SIG-M5 treated with dmso at 0.1 percent for 504 hours (cell line): ENCODE results near the gene MTCP1.
A peak's percentile ranks its signal among the peaks of the same experiment; 100 is the strongest.

Experiments used
- DNase-seq: peaks from one replicate; lab custom pipeline; 2025; ENCODE audit not compliant: unreplicated experiment; lab: John Stamatoyannopoulos, UW

MTCP1 gene

DNA sequence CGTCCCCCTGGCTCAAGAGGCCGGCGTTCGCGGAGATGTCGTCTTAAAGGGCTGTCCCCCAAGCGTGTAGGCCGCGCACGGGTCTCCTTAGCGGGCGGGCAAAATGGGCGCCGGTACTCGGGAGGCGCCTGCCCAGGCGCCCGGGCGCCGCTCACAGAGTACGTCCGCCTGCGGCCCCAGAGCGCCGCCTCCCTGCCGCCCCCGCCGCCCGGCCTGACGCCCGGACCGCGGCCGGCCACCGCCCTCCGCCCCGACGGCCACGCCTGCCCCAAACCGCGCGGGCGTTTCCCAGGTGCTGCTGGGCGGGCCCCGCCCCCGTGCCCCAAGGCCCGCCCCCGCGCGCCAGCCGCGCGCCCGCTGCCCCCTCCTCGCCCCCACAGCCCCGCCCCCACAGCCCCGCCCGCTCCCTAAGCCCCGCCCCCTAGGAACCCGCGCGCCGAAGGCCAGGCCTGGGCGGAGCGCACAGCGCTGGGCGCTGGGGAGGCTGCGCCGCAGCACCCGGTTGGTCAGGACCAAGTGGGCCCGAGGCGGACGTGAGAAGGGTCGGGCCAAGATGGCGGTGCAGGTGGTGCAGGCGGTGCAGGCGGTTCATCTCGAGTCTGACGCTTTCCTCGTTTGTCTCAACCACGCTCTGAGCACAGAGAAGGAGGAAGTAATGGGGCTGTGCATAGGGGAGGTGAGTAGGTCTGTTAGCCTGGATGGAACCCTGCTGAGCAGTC lies at the start of gene MTCP1, which contains the start of the genes BRCC3 and CMC4:
Gene MTCP1 (minus strand): TSS at position 162 of the 719 bp plus-strand sequence. CDS start 5,126 bp downstream, outside the sequence.
Gene BRCC3 (plus strand): TSS at position 534 of the 719 bp plus-strand sequence. CDS start 20 bp downstream, at position 554.
Gene CMC4 (minus strand): TSS at position 162 of the 719 bp plus-strand sequence. CDS start 7,113 bp downstream, outside the sequence.
- DNase-seq, result peak; percentile 75

GRCh38 chrX:155115174-155115819 lies 44.4 kb upstream of the MTCP1 start:
- no peak for DNase-seq

GRCh38 chrX:155113097-155113496 lies 42.2 kb upstream of the MTCP1 start:
- no peak for DNase-seq

DNA sequence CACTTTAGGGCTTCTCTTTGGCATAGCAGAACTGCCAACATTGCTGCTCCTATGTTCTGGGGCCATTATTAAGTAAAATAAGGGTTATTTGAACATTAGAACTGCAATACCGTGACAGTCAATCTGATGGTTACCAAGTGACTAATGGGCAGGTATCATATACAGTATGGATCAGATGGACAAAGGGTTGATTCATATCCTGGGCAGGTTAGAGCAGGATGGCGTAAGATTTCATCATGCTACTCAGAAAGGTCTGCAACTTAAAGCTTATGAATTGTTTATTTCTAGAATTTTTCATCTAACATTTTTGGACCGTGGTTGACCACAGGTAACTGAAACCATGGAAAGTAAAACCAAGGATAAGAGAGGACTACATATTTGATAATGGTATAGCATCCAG lies 41.2 kb upstream of the MTCP1 start:
- no peak for DNase-seq

GRCh38 chrX:155108427-155108826 lies 37.5 kb upstream of the MTCP1 start:
- no peak for DNase-seq

DNA sequence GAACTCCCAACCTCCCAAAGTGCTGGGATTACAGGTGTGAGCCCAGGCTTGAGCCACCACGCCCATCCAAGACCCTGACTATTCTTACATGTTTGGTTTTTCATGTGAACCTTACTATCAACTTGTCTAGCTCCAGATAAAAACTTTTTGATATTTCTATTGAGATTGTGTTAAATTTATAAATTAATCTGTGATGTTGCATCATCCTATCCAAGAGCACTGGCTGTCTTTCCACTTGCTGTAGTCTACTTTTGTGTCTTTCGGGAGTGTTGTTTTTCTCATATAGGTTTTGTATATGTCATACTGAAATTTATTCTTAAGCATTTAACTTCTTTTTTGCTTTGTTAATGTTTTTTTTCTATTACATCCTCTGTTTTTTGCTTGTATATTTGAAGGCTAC lies 35.0 kb upstream of the MTCP1 start:
- no peak for DNase-seq

- DNase-seq, result peak; percentile 14
Measured at GRCh38 chrX:155094468-155095061, 23.6 kb upstream of the MTCP1 start.

- DNase-seq, result no peak
Measured at GRCh38 chrX:155086961-155087735, 16.2 kb upstream of the MTCP1 start.

GRCh38 chrX:155086202-155086840 lies 15.4 kb upstream of the MTCP1 start:
- DNase-seq, result no peak

DNA sequence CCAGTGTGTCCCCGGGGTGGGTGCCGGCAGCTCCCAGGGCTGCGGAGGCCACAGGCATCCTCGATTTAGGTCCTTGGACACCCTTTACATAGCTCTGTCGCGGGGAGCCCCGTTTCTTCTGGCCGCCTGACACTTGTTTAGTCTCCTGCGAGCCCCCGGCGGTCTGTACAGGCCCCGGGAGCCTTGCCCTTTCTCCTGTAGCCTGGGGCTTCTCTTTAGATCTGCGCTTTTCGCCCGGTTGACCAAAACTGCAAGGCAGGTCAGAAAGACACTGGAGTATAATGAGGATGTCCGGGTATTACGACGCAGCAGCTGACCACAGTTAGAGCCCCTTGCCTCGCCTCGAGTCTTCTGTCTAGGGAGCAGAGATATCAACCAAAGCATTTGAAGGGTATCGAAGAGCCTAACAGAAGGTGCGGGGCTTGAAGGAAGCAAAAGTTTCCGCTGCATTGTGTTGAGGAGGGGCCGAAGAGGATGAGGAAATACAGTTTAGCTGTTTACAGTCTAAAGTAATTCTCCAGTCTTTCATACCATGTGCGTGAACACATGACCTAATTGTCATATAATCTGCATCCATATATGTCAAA lies 851 bp upstream of the MTCP1 start:
- no peak for DNase-seq

DNA sequence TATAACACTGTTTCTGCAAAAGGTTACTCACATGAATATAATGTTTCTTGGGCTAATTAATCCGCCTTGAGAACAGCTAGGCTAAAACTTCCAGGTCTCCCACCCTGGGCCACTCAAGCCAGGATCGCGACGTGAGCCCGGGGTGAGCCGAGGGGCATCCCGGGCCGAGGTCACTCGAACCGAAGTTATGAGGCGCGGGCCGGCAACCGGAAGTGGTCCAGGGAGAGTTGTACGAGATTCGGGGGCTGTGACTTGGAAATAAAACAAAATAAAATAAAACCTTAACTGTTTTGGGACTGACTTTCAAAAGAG lies 317 bp downstream of the MTCP1 start:
- DNase-seq, result no peak

DNA sequence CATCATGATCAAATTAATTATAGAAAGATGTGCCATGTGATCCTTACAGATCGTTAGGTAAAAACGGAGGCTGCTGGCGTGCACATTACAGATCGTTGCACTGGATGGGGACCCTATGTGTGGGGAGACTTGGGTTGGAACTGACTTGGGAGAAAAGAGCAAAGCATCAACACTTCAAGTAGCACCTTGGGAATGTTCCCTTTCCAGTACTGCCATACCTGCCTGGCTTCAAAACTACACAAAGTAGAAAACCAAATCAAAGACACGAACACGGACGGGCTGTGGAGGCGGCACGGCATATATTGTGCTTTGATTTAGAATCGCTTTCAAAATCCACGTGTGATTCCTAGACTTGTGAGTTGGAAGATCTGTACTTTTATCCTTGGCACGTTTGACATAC lies 898 bp downstream of the MTCP1 start:
- no peak for DNase-seq

DNA sequence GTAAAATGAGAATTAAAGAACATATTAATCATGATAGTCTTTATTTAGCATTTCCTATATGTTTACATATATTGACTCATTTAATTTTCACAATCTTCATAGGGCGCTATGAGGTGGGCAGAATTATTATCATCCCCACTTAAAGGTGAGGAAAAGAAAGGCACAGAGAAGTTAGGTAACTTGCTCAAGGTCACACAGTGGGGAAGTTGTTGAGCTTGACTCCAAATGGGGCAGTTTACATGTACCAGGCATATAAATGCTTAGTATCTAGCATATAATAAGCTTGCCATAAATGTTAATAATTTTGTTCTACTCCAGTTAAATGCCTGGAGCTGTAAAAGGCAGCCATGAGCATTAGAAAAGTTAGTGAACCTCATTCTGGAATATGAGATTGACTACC lies 1.5 kb downstream of the MTCP1 start:
- no peak for DNase-seq

- no peak for DNase-seq
Measured at GRCh38 chrX:155068165-155068564, 2.8 kb downstream of the MTCP1 start.

- no peak for DNase-seq
Measured at GRCh38 chrX:155065035-155065734, 5.8 kb downstream of the MTCP1 start.

DNA sequence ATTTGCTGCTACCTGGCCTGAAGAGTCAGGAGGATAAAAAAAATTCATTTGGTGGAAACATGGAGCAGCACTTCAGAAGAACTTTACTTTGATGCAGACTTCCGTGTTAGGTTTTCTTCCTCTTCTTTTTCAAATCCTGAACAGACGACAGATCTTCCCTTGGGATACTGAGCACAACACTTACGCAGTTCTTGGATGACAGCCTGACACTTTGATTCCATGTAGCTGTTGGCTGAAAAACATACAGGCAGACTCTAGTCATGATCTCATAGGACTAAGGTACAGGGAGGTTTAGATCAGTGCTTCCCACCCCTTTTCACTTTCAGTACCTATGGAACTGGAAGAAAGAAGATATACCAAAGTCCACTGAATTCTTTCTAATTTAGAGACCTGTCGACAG lies 9.2 kb downstream of the MTCP1 start:
- DNase-seq, result no peak

- DNase-seq, result no peak
Measured at GRCh38 chrX:155056877-155057792, 13.8 kb downstream of the MTCP1 start.

DNA sequence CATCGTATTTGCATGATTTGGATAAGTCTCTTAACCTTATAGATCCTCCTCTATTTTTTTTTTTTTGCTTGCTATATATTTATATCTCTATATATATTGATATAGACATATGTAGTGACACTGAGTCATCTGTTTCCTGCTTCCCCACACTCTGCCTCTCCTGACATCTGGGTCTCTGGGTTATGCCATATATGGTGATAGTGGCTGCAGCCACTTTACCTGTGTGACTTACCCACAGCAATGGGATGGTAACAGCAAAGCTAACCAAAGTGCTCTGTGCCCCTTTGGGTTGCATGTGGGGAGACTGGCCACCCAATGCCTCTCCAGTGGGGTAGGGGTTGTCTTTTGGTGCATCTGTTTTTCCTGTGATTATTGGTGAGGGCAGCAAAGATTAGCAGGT lies 14.5 kb downstream of the MTCP1 start:
- no peak for DNase-seq

DNA sequence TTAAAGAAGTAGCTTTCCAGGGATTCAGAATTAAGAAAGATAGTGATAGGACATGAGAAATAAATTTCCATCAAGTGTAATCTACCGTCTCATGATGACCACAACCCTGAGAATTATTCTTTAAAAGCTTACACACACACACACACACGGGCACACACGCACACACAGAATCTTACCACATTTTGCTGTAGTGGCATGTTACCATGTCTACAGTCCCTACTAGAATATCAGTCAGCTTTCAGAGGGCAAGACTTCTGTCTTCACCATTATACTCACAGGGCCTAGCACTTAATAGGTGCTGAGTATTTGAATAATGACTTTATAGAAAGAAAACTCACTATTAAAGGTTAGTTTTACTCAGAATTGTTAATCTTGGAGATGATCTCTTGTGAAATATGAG lies 15.4 kb downstream of the MTCP1 start:
- DNase-seq, result no peak
